ENCODE data around the gene USP49. TPM values are rescaled to one million over a fixed set of nuclear protein-coding genes. Genes with fewer than 3 reads are reported as not detected.
A peak's percentile ranks its signal among the peaks of the same experiment; 100 is the strongest.

Gene USP49
- total and polyA plus RNA-seq, 2 of the 13 experiments (the other 11 are each of a cell fraction or from before 2014, with no cell fraction given) = 2.9 to 4.3 TPM

- TF ChIP-seq ZNF782 (CRISPR knock-in tag; IDR thresholded peaks at IDR 0.05; ENCODE audit: borderline replicate concordance) (peak; percentile 42; the same call in 1 of the 2 replicates), ZNF207 (IDR thresholded peaks at IDR 0.05; ENCODE audit: borderline replicate concordance) (no peak), ZNF576 (CRISPR knock-in tag; IDR thresholded peaks at IDR 0.05) (no peak), HIC2 (CRISPR knock-in tag; IDR thresholded peaks at IDR 0.05; ENCODE audit: low read depth) (no peak; the same call in 1 of the 2 replicates), ZNF256 (CRISPR knock-in tag; conservative IDR thresholded peaks at IDR 0.05) (no peak), ZNF7 (CRISPR knock-in tag; IDR thresholded peaks at IDR 0.05) (peak; percentile 5; the same call in 1 of the 2 replicates), NONO (IDR thresholded peaks at IDR 0.05) (no peak), NONO (CRISPR knock-in tag; conservative IDR thresholded peaks at IDR 0.05) (peak; percentile 87; the same call in 1 of the 2 replicates), ZNF367 (CRISPR knock-in tag; IDR thresholded peaks at IDR 0.05; ENCODE audit: borderline replicate concordance) (0 out of 2 replicates have a peak, but pooled peaks have one; percentile 67), ZNF335 (CRISPR knock-in tag; IDR thresholded peaks at IDR 0.05) (no peak; the same call in 1 of the 2 replicates), HDAC1 (CRISPR knock-in tag; IDR thresholded peaks at IDR 0.05) (peak; percentile 95), U2AF1 (optimal IDR thresholded peaks at IDR 0.05; ENCODE audit: low read depth, low read length) (peak; percentile 94), ZNF263 (CRISPR knock-in tag; IDR thresholded peaks at IDR 0.05) (peak; percentile 76), DBP (CRISPR knock-in tag; IDR thresholded peaks at IDR 0.05; ENCODE audit: not compliant biosample characterization) (peak; percentile 74), NR0B2 (CRISPR knock-in tag; IDR thresholded peaks at IDR 0.05) (0 out of 2 replicates have a peak, but pooled peaks have one; percentile 53), RELA (CRISPR knock-in tag; IDR thresholded peaks at IDR 0.05) (no peak), ZNF3 (CRISPR knock-in tag; IDR thresholded peaks at IDR 0.05) (no peak), ZNF776 (CRISPR knock-in tag; IDR thresholded peaks at IDR 0.05) (no peak), USF2 (IDR thresholded peaks at IDR 0.05; ENCODE audit: low read depth, low read length) (no peak), USF2 (CRISPR knock-in tag; IDR thresholded peaks at IDR 0.05; ENCODE audit: borderline replicate concordance) (no peak; the same call in 1 of the 2 replicates), PLSCR1 (CRISPR knock-in tag; IDR thresholded peaks at IDR 0.05; ENCODE audit: borderline replicate concordance) (no peak; the same call in 1 of the 2 replicates), HOXA9 (CRISPR knock-in tag; IDR thresholded peaks at IDR 0.05; ENCODE audit: borderline replicate concordance) (no peak), ZNF20 (CRISPR knock-in tag; IDR thresholded peaks at IDR 0.05) (no peak), HNRNPUL1 (IDR thresholded peaks at IDR 0.05; ENCODE audit: low read depth, low read length) (no peak)
These were observed 107.8 kb downstream of the USP49 start, which contains the start of gene TOMM6 (continued) for GRCh38 chr6:41787219-41787917.
